GM18505 (cell line): ENCODE measurements around the gene SLIT1.

Experiments used
- ATAC-seq: cut with Tn5 transposase; IDR thresholded peaks from one replicate; pipeline ENCODE4 v1.9.1; 2021; ENCODE audit not compliant: unreplicated experiment
- POLR2A ChIP-seq: IDR thresholded peaks from 4 replicates; pipeline ENCODE4 v1.6.1; 2011; ENCODE audit warnings: borderline replicate concordance; ENCODE audit not compliant: insufficient read depth, insufficient read length; ENCODE audit errors: extremely low read depth

SLIT1 gene

DNA sequence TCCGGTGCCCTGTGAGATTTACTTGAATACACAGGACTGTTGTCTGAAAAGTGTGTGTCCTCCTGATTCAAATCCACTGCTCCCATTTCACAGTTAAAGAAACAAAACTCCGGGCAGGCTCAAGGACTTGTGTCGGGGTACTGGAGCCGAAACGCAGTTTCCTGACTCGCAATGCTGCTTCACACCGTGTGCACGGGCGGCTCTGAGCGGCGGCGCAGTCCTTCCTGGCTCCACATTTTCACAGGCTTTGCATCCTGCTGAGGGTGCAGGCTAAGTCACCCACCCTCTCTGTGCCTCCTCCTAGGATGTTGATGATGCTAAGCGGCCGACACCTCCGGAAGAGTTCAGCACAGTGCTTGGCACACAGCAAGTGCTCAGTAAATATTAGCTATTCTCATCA, 65.4 kb downstream of the SLIT1 start:
- no peak for TF ChIP-seq POLR2A
- no peak for ATAC-seq

DNA sequence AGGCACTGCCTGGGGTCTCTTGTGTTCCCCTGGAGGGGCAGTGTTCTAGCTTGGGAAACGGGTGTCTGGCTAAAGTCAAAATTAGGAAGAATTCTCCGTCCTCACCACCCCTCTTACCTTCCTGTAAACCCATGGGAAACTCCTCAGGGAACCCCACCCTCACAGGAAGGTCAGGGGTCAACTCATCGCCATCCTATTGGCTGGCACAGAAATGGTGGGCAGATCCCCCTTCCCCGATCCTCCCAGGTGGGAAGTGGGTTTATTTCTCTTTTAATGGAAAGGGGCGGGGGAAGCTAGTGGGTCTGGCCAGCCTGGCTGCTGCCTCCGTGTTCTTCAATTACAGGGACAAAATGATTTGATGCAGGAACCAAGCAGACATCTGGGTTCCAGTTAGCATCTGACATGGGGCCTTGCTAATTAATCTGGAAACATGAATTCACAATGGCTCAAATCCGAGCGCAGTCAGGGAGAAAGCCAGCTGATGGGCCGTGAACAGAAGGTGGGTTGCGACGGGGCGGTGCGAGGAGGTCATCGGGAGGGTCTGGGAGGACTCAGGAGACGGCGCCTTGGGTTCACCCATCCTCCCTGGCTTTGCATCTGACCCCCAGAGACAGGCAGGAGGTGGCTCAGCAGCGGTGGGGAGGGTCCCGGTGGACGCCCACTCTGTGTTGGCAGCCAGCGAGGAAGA, 66.6 kb downstream of the SLIT1 start:
- TF ChIP-seq POLR2A, result no peak
- no peak for ATAC-seq

GRCh38 chr10:97117372-97117771, 68.4 kb downstream of the SLIT1 start:
- TF ChIP-seq POLR2A, result no peak
- ATAC-seq, result no peak

GRCh38 chr10:97116462-97117162, 69.1 kb downstream of the SLIT1 start:
- TF ChIP-seq POLR2A, result no peak
- no peak for ATAC-seq

DNA sequence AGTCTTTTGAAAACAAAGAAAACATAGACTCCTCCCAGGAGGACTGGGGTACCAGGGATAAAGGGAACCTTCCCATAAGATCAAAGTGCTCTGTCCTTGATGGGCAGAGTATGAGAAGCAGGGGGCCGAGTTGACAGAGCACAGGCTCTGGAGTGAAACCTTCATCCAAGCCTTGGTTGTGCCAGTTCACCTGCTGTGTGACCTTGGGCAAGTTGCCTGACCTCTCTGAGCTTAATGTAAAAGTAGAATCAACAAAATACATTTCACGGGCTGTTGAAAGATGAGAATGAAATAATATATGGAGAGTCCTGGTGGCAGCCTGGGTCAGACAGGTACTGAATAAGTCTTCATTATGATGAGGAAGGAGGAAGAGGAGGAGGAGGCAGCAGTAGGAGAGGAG, 69.9 kb downstream of the SLIT1 start:
- TF ChIP-seq POLR2A, result no peak
- no peak for ATAC-seq

- no peak for TF ChIP-seq POLR2A
- ATAC-seq, result no peak
These were observed 74.1 kb downstream of the SLIT1 start for GRCh38 chr10:97111615-97112014.

DNA sequence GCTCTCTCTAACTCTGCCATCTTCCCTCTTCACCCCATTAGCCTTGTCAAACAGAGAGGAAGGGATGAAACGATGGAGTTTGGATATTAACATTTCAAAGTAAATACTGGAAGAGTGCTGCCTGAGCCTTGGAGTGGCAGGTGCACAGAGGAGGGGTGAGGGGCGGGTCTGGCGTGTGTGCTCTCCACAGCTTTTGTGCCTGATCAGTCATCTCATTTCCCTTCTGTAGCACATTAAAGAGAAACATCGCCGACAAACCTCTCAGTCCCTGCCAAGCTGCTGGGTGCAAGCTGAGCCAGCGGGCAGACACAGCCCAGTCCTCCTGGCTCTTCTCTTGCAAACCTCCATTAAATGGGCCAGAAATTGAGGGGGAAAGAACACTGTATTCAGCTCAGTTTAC, 76.2 kb downstream of the SLIT1 start:
- no peak for TF ChIP-seq POLR2A
- ATAC-seq, result no peak

DNA sequence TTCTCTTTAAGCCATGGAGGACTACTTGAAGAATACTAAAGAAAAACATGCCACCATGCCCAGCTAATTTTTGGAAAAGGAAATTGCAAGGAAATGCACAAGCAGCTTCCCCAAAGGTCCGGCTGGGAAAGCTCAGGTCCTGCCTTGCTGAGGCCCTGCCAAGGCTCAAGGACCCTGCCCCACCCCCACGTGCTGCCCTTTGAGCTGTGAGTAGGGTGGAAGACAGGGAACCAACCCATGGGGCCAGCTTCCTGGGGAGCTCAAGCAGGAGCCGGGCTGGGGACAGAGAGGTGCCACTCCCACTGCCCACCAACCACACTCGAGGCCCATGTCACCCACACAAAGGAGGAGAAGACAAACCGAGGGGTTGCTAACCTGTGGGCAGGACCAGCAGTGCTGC, 78.2 kb downstream of the SLIT1 start:
- no peak for ATAC-seq
- TF ChIP-seq POLR2A, result no peak

GRCh38 chr10:97106207-97106606, 79.6 kb downstream of the SLIT1 start:
- ATAC-seq, result no peak
- TF ChIP-seq POLR2A, result no peak

DNA sequence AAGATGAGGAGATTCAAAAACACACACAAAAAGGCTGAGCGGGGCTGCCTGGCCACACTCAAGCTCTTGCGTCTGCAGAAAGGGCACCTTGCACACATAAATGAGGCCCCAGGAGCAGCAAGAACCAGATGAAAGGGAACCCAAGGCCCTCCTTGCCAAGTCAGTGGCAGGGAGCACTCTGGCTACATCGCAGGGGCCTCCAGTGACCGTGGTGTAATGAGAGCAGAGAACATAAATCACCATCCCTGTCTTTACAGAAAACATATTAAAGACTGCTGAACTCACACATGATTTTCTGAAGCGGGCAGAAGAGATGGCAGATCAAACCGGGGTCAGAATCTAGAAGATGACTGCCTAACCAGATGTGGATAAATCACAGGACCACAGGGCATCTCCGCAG, 80.5 kb downstream of the SLIT1 start:
- no peak for ATAC-seq
- no peak for TF ChIP-seq POLR2A

DNA sequence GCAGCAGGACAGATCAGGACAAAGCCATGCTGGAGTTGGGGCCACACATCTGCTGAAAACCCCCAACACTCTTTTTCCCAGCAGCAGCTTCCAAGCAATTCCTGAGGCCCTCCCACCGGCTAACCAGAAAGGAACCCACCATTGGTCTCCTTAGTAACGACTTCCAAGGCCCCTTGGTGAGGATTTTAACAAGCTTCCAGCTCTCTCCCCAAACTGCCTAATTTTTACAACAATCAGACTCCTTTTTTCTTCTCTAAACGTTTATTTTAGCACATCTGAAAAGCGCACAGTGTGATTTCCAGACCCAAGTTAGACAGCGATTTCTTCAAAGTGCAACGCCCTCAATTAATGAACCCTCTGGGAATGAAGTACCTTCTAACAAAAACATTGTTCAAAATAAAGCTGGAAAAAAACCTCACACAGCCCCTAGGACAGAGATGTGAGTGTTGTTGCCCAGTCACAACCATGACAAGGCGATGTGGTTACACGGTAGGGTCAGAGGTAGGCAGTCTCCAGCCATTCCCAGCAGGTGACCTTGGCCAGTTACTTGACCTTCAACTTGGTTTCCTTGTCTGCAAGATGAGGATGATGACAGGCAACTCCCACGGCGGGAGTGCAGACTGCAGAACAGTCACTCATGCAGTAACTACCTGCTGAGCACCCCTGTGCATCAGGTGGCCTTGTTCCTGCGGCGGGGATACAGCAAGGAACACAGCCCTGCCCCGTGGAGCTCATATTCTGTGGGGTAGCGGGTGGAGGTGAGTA, 82.3 kb downstream of the SLIT1 start:
- ATAC-seq, result no peak
- no peak for TF ChIP-seq POLR2A

GRCh38 chr10:97102441-97102840, 83.3 kb downstream of the SLIT1 start:
- ATAC-seq, result no peak
- no peak for TF ChIP-seq POLR2A

DNA sequence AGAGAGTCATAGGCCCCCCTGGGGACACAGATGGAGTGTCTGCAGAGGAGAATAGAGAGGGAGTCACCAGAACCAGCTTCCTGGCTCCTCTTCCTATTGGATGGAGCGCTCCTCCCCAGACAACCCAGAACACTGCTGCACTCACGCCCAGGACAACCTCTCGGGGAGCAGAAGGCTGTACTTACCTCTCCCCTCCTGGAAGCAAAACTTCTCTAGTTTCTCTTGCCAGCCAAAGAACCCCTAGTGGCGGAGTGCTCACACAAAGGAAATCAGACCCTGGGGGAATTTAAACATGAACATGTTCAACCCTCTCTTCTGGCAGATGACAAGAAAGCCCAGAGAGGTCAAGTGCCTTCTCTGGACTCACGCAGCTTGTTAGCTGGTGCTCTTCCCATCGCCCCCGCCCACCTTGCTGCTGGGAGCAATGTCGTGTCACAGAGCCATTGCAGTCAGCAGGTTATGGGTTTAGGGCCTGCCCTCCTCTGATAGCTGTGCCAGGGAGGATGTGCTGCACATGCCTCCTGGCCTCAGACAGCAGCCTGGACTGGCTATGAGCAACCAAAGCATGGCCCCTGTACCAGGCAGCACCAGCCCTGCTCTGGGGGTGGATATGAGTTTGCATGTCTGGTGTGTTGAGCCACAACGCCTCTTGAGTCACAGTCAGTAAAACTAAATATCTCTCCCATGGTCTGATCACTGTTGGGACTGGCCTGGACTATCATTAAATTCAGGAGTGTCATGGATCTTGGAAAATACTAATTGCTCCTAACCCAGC, 84.4 kb downstream of the SLIT1 start:
- ATAC-seq, result no peak
- TF ChIP-seq POLR2A, result no peak
